Mesothelial cell of epicardium (in vitro differentiated cells): ENCODE measurements around the gene PTBP1. TPM values are rescaled to one million over a fixed set of nuclear protein-coding genes. Genes with fewer than 3 reads are reported as not detected.

Experiments
- DNase-seq, 2 experiments: peaks; one replicate each; pipeline ENCODE4 v3.0.0; 2021; ENCODE audit warnings: low spot score in 2 of 2; ENCODE audit not compliant: unreplicated experiment in 2 of 2
- H3K27ac Mint-ChIP-seq: 2 replicates; pipeline ENCODE4 v1.8.0; 2021; ENCODE audit warnings: mixed read lengths
- H3K27me3 Mint-ChIP-seq: 2 replicates; pipeline ENCODE4 v1.8.0; 2021; ENCODE audit warnings: low read depth, mixed read lengths
- H3K36me3 Mint-ChIP-seq: 2 replicates; pipeline ENCODE4 v1.8.0; 2021; ENCODE audit warnings: mixed read lengths
- H3K4me1 Mint-ChIP-seq: 2 replicates; pipeline ENCODE4 v1.8.0; 2021; ENCODE audit warnings: mixed read lengths
- H3K4me3 Mint-ChIP-seq: 2 replicates; pipeline ENCODE4 v1.8.0; 2021; ENCODE audit warnings: mild to moderate bottlenecking, moderate library complexity, mixed read lengths
- H3K9me3 Mint-ChIP-seq: 2 replicates; pipeline ENCODE4 v1.8.0; 2021; ENCODE audit warnings: mixed read lengths
- CTCF ChIP-seq: fragments of 200-600 bp; sonication (generic); IDR thresholded peaks from one replicate; pipeline ENCODE4 v1.5.0; 2021; ENCODE audit warnings: antibody characterized with exemption; ENCODE audit not compliant: unreplicated experiment
- total RNA-seq: library from RNA; stranded (reverse); gene quantifications from 3 replicates; pipeline ENCODE4 v1.2.1, GENCODE V29; 2021

Gene PTBP1
- total RNA-seq, 1 donor from 2014 or later = 447 TPM

- H3K27me3 Mint-ChIP-seq = no peaks in the 10 kb centered on the region
- no peak for DNase-seq
- peaks cover 53% of the 10 kb centered on the region for H3K4me1 Mint-ChIP-seq
- H3K9me3 Mint-ChIP-seq = no peaks in the 10 kb centered on the region
- peaks cover 20% of the 10 kb centered on the region for H3K36me3 Mint-ChIP-seq
- H3K27ac Mint-ChIP-seq = peak overlapping the region; percentile 91
- no peak for TF ChIP-seq CTCF
- peak overlapping the region; percentile 13 for H3K4me3 Mint-ChIP-seq
Measured at GRCh38 chr19:803099-803561, 5.9 kb downstream of the PTBP1 start.

GRCh38 chr19:803686-804418, 6.6 kb downstream of the PTBP1 start:
- no peak for DNase-seq
- peak overlapping the region; percentile 13 for H3K4me3 Mint-ChIP-seq
- H3K27me3 Mint-ChIP-seq = no peaks in the 10 kb centered on the region
- H3K9me3 Mint-ChIP-seq = no peaks in the 10 kb centered on the region
- H3K27ac Mint-ChIP-seq = peak overlapping the region; percentile 56
- H3K4me1 Mint-ChIP-seq = peaks cover 53% of the 10 kb centered on the region
- peaks cover 20% of the 10 kb centered on the region for H3K36me3 Mint-ChIP-seq
- TF ChIP-seq CTCF = no peak

- H3K4me3 Mint-ChIP-seq = no peak overlapping the region
- peaks cover 47% of the 10 kb centered on the region for H3K4me1 Mint-ChIP-seq
- H3K27ac Mint-ChIP-seq = no peak overlapping the region
- peaks cover 20% of the 10 kb centered on the region for H3K36me3 Mint-ChIP-seq
- no peaks in the 10 kb centered on the region for H3K27me3 Mint-ChIP-seq
- no peak for TF ChIP-seq CTCF
- no peak for DNase-seq
- H3K9me3 Mint-ChIP-seq = no peaks in the 10 kb centered on the region
Measured at GRCh38 chr19:804419-805165, 7.3 kb downstream of the PTBP1 start.

- no peak for TF ChIP-seq CTCF
- Mint-ChIP-seq H3K4me3 (no peak overlapping the region), H3K9me3 (no peaks in the 10 kb centered on the region), H3K27ac (no peak overlapping the region), H3K4me1 (peaks cover 42% of the 10 kb centered on the region), H3K27me3 (no peaks in the 10 kb centered on the region), H3K36me3 (peaks cover 20% of the 10 kb centered on the region)
- no peak for DNase-seq
Measured at GRCh38 chr19:805166-805551, 7.9 kb downstream of the PTBP1 start.

GRCh38 chr19:805600-806550, 8.6 kb downstream of the PTBP1 start:
- Mint-ChIP-seq H3K9me3 (no peaks in the 10 kb centered on the region), H3K4me3 (no peak overlapping the region), H3K4me1 (peaks cover 36% of the 10 kb centered on the region), H3K27me3 (no peaks in the 10 kb centered on the region), H3K27ac (no peak overlapping the region), H3K36me3 (peaks cover 22% of the 10 kb centered on the region)
- no peak for TF ChIP-seq CTCF
- no peak for DNase-seq
